ENCODE results near the gene MYO19. TPM values are rescaled to one million over a fixed set of nuclear protein-coding genes. Genes with fewer than 3 reads are reported as not detected.

Gene MYO19
- total RNA-seq, 2 experiments from 2014 or later, result 106 to 114 TPM

DNA sequence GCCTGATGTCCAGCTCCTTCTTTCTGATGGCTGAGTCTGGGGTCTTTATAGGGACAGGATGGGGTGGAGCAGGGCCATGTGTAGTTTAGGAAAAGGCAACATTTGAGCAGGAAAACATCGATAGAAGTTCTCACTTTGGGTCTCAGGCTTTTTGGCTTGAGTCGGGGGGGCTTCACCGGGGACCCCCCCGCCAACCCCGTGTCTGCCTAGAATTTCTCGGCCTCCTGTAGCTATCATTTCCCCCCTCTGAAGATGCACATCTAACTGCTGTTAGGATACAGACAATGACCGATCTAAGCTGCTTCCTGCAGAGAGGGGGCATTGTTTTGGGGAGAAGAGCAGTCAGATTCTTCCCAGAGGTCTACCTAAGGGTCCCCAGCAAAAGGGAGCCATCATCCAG is 64.9 kb downstream of the MYO19 start:
- TF ChIP-seq, protein P1, sequence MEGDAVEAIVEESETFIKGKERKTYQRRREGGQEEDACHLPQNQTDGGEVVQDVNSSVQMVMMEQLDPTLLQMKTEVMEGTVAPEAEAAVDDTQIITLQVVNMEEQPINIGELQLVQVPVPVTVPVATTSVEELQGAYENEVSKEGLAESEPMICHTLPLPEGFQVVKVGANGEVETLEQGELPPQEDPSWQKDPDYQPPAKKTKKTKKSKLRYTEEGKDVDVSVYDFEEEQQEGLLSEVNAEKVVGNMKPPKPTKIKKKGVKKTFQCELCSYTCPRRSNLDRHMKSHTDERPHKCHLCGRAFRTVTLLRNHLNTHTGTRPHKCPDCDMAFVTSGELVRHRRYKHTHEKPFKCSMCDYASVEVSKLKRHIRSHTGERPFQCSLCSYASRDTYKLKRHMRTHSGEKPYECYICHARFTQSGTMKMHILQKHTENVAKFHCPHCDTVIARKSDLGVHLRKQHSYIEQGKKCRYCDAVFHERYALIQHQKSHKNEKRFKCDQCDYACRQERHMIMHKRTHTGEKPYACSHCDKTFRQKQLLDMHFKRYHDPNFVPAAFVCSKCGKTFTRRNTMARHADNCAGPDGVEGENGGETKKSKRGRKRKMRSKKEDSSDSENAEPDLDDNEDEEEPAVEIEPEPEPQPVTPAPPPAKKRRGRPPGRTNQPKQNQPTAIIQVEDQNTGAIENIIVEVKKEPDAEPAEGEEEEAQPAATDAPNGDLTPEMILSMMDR (IDR thresholded peaks at IDR 0.05), result no peak
- Mint-ChIP-seq H3K36me3 (ENCODE audit: low read depth) (no peaks in the 10 kb centered on the region), H3K27me3 (peaks cover 26% of the 10 kb centered on the region), H3K27ac (no peak overlapping the region), H3K9me3 (no peaks in the 10 kb centered on the region), H3K4me1 (ENCODE audit: low read depth) (no peaks in the 10 kb centered on the region), H3K4me3 (no peak overlapping the region)
- ChIA-PET POLR2A (no interaction called here), CTCF (interaction anchor here (1.4 kb wide), 1 partner anchor 13 kb away, joined by 4 read pairs; no protein-coding TSS in a partner anchor)
- DNase-seq (no peak), ATAC-seq (no peak)
- intact Hi-C loops (cut with micrococcal nuclease), result no loop called here

DNA sequence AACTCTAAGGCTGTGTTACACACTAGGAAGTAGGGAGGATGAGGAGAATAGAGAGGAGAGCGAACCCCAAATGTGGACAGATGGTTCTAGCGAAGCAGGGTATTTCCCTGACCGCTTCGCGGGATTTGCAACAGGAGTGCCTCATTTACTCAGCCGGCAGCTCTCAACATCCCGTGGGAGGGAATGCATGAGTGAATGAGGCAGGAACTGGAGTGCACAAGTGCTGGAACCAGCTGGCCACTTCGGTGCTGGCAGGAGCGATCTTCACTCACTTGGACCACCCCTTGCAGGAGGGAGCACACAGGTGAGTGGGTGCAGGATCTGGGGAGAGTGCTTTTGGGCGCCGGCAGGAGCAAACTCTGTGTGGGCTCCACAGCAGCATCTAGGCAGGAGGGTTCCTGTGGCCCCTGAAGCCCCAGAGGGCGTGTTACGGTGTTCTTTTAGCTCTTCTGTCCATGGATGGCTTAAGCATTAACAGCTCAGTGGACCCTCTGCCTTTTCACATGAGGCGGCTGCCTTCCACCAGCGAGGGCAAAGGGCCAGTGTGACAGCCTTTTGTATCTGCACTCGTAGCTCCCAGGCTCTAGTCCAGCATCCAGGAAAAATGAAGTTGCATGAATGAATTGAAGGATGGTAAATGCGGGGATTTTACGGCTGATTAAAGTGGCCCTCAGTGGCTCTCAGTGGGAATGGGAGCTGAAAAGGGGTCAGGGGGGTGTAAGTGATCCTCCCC is 65.6 kb downstream of the MYO19 start:
- ChIA-PET CTCF (interaction anchor here (1.4 kb wide), 1 partner anchor 14 kb away, joined by 4 read pairs; no protein-coding TSS in a partner anchor), POLR2A (no interaction called here)
- Mint-ChIP-seq H3K36me3 (ENCODE audit: low read depth) (no peaks in the 10 kb centered on the region), H3K9me3 (no peaks in the 10 kb centered on the region), H3K4me1 (ENCODE audit: low read depth) (no peaks in the 10 kb centered on the region), H3K4me3 (no peak overlapping the region), H3K27me3 (peaks cover 26% of the 10 kb centered on the region), H3K27ac (no peak overlapping the region)
- TF ChIP-seq, protein P1 (IDR thresholded peaks at IDR 0.05), result no peak
- intact Hi-C loops (cut with micrococcal nuclease), result no loop called here
- DNase-seq (no peak), ATAC-seq (no peak)

DNA sequence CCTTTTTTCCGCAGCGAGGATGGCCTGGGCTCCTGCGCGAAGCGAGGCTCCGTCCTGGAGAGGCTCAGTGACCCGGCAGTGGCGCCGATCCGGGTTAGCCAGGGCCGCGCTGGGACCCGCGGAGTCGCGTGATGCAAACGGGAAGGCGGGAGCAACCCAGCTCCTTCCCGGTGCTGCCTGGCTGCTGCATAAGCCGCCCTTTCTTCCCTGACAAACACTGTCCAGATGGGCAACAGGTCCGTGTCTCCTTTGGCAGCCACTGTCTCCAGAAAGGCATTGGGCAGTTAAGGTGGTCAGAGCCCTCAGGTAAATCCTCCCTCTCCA is 69.9 kb downstream of the MYO19 start:
- Mint-ChIP-seq H3K4me3 (no peak overlapping the region), H3K9me3 (no peaks in the 10 kb centered on the region), H3K27ac (no peak overlapping the region), H3K36me3 (ENCODE audit: low read depth) (no peaks in the 10 kb centered on the region), H3K27me3 (peaks cover 46% of the 10 kb centered on the region), H3K4me1 (ENCODE audit: low read depth) (no peaks in the 10 kb centered on the region)
- intact Hi-C loops (cut with micrococcal nuclease), result no loop called here
- TF ChIP-seq, protein P1 (IDR thresholded peaks at IDR 0.05), result no peak
- no peak for ATAC-seq
- no peak for DNase-seq
- ChIA-PET POLR2A (no interaction called here), CTCF (interaction anchor here (1.0 to 1.5 kb wide), 2 partner anchors 19 to 21 kb away, joined by 3 to 4 read pairs; no protein-coding TSS in a partner anchor)

DNA sequence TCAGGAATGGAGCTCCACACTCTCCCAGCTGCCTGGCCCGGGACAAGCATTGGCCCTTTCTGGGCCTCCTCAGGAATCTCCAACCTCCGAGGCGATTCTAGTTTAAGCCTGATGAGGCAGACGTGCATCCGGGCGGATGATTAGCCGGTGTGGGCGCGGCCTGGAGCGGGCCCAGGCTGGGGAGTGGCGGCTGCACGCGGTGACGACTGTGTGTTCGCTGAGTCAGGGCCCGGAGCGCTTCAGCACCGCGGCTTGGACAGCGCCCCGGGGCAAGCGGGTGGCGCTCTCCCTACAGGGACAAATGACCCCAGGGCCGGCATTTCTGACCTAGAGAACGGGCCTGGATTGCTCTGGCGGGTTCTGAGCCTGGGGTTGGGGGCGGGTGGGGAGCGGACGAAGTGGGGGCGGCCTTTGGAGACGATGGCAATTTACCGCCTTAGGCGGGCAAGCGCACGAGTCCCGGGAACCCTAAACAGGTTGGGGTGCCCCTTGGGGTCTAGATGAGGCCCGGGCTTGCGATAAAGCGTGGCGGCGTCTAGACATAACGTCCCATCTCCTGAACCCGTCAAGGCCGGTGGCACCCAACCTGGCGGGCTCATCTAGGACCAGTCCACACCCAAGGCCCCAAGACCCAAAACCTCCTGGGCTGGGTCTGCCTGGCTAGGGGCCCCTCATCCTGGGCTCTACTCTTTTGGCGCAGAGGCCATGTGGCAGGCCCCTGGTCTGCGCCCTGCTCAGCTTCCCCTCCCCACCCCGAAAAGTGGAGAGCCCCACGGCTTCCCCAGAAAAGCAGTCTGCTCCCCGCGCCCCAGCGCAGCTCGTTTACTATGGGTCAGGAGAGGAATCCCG is 70.5 kb downstream of the MYO19 start:
- ChIA-PET POLR2A (no interaction called here), CTCF (interaction anchor here (1.0 to 1.5 kb wide), 2 partner anchors 19 to 21 kb away, joined by 3 to 4 read pairs; no protein-coding TSS in a partner anchor)
- ATAC-seq (peak; percentile 100), DNase-seq (peak; percentile 83)
- intact Hi-C loops (cut with micrococcal nuclease), result no loop called here
- peaks cover 46% of the 10 kb centered on the region for H3K27me3 Mint-ChIP-seq
- no peak overlapping the region for H3K27ac Mint-ChIP-seq
- H3K4me3 Mint-ChIP-seq, result no peak overlapping the region
- no peaks in the 10 kb centered on the region for H3K36me3 Mint-ChIP-seq (ENCODE audit: low read depth)
- no peaks in the 10 kb centered on the region for H3K4me1 Mint-ChIP-seq (ENCODE audit: low read depth)
- TF ChIP-seq, protein P1 (IDR thresholded peaks at IDR 0.05), result no peak
- H3K9me3 Mint-ChIP-seq, result no peaks in the 10 kb centered on the region

All from activated CD8-positive, alpha-beta T cell treated with anti-CD3 and anti-CD28 coated beads for 36 hours (primary cell).